GM18907 (cell line): Measurements from ENCODE around the gene SYNM.

ENCODE experiments used
- ATAC-seq: cut with Tn5 transposase; IDR thresholded peaks from one replicate; pipeline ENCODE4 v1.9.1; 2021; ENCODE audit warnings: mild to moderate bottlenecking, moderate library complexity; ENCODE audit not compliant: unreplicated experiment

SYNM gene

GRCh38 chr15:99138491-99138982, 33.7 kb downstream of the SYNM start:
- ATAC-seq = no peak

GRCh38 chr15:99139276-99139675, 34.4 kb downstream of the SYNM start:
- no peak for ATAC-seq

GRCh38 chr15:99140590-99140989, 35.7 kb downstream of the SYNM start:
- no peak for ATAC-seq

GRCh38 chr15:99141943-99142342, 37.1 kb downstream of the SYNM start:
- no peak for ATAC-seq

GRCh38 chr15:99142562-99142961, 37.7 kb downstream of the SYNM start:
- ATAC-seq = no peak

- ATAC-seq = no peak
Measured at GRCh38 chr15:99143242-99143641, 38.4 kb downstream of the SYNM start.

- no peak for ATAC-seq
Measured at GRCh38 chr15:99143655-99144610, 39.1 kb downstream of the SYNM start.

- no peak for ATAC-seq
Measured at GRCh38 chr15:99145005-99145404, 40.1 kb downstream of the SYNM start.

GRCh38 chr15:99145778-99146177, 40.9 kb downstream of the SYNM start:
- no peak for ATAC-seq

- no peak for ATAC-seq
Measured at GRCh38 chr15:99146661-99147060, 41.8 kb downstream of the SYNM start.

- no peak for ATAC-seq
Measured at GRCh38 chr15:99148851-99149276, 44.0 kb downstream of the SYNM start.

- no peak for ATAC-seq
Measured at GRCh38 chr15:99149366-99149765, 44.5 kb downstream of the SYNM start.

- no peak for ATAC-seq
Measured at GRCh38 chr15:99151156-99151555, 46.3 kb downstream of the SYNM start.

- ATAC-seq = no peak
Measured at GRCh38 chr15:99153026-99153535, 48.2 kb downstream of the SYNM start.

GRCh38 chr15:99154271-99154670, 49.4 kb downstream of the SYNM start:
- ATAC-seq = no peak

- ATAC-seq = no peak
Measured at GRCh38 chr15:99155961-99156443, 51.1 kb downstream of the SYNM start.

GRCh38 chr15:99157456-99157855, 52.6 kb downstream of the SYNM start:
- no peak for ATAC-seq

- ATAC-seq = no peak
Measured at GRCh38 chr15:99158626-99159412, 53.9 kb downstream of the SYNM start.

GRCh38 chr15:99163271-99164062, 58.6 kb downstream of the SYNM start:
- ATAC-seq = no peak

GRCh38 chr15:99164119-99164518, 59.2 kb downstream of the SYNM start:
- no peak for ATAC-seq
